GM13977 (cell line): ENCODE measurements around the gene CPLX3.

Source experiments
- DNase-seq: peaks from one replicate; pipeline ENCODE4 v3.0.0; 2012; ENCODE audit warnings: low spot score
- CTCF ChIP-seq: IDR thresholded peaks from 2 replicates; pipeline ENCODE4 v1.5.1; 2012; ENCODE audit warnings: mild to moderate bottlenecking, control low read depth; ENCODE audit not compliant: insufficient read depth; ENCODE audit errors: extremely low read depth, missing control alignments
- in situ Hi-C: fragments of 300-500 bp; cut with MboI; formaldehyde crosslinking; loops from one replicate; pipeline ENCODE4 v1.12.0; 2022; ENCODE audit warnings: low sequenced_read_pairs, low pct_unique_long_range_greater_than_20kb, mixed read lengths, inconsistent platforms; ENCODE audit not compliant: unreplicated experiment

The CPLX3 gene

GRCh38 chr15:74857671-74858368 lies 31.4 kb downstream of the CPLX3 start:
- peak; percentile 25 for DNase-seq
- TF ChIP-seq CTCF, result no peak

GRCh38 chr15:74858369-74858740 lies 31.9 kb downstream of the CPLX3 start:
- in situ Hi-C loops, result no loop called here
- TF ChIP-seq CTCF, result no peak
- no peak for DNase-seq

More at GRCh38 chr15:74857671-74858368, 31.4 kb downstream of the CPLX3 start:
- in situ Hi-C loops, result no loop called here

GRCh38 chr15:74863239-74864056 lies 37.0 kb downstream of the CPLX3 start:
- DNase-seq, result no peak
- in situ Hi-C loops, result no loop called here

GRCh38 chr15:74864296-74864695 lies 37.9 kb downstream of the CPLX3 start:
- no peak for TF ChIP-seq CTCF
- DNase-seq, result no peak
- in situ Hi-C loops, result no loop called here

More at GRCh38 chr15:74863239-74864056, 37.0 kb downstream of the CPLX3 start:
- no peak for TF ChIP-seq CTCF

- in situ Hi-C loops, result no loop called here
- TF ChIP-seq CTCF, result no peak
- no peak for DNase-seq
Observed at GRCh38 chr15:74865316-74865715, 38.9 kb downstream of the CPLX3 start.

GRCh38 chr15:74866090-74866489 lies 39.7 kb downstream of the CPLX3 start:
- DNase-seq, result no peak
- TF ChIP-seq CTCF, result no peak
- in situ Hi-C loops, result no loop called here
